ENCODE measurements around the gene GPRC5B. TPM values are rescaled to one million over a fixed set of nuclear protein-coding genes. Genes with fewer than 3 reads are reported as not detected.

GPRC5B gene
- total RNA-seq, 1 experiment from 2014 or later: 137 TPM

- no peaks in the 10 kb centered on the region for H3K27me3 ChIP-seq (ENCODE audit: insufficient read depth, low read length)
- no peak overlapping the region for H3K27ac Mint-ChIP-seq
- H3T11ph ChIP-seq (ENCODE audit: low read length): no peak overlapping the region
- no peak overlapping the region for H2AK5ac ChIP-seq (ENCODE audit: insufficient read length, low read length)
- no peaks in the 10 kb centered on the region for H3K79me2 ChIP-seq (ENCODE audit: insufficient read depth, low read length)
- no peak overlapping the region for H2BK5ac ChIP-seq (ENCODE audit: insufficient read length, low read length)
- no peak overlapping the region for H2AFZ ChIP-seq (ENCODE audit: low read length)
- no peaks in the 10 kb centered on the region for H4K20me1 ChIP-seq (ENCODE audit: control insufficient read depth, insufficient read depth, insufficient read length)
- H3K56ac ChIP-seq (ENCODE audit: insufficient read length, low read depth, low read length): no peak overlapping the region
- no peak for DNase-seq
- H3K27ac ChIP-seq (ENCODE audit: insufficient read length, low read depth, low read length): no peak overlapping the region
- H3K27me3 Mint-ChIP-seq (ENCODE audit: low read depth): no peaks in the 10 kb centered on the region
- no peak overlapping the region for H3K4me3 Mint-ChIP-seq
- no peak overlapping the region for H2BK20ac ChIP-seq (ENCODE audit: low read depth, low read length, poor library complexity, severe bottlenecking)
- no peaks in the 10 kb centered on the region; a peak in 2 of 7 replicates for H3K36me3 Mint-ChIP-seq (ENCODE audit: insufficient read depth in 1 of 3, low read depth in 3 of 3)
- no peak overlapping the region for H4K91ac ChIP-seq (ENCODE audit: insufficient read length, low read depth, low read length)
- no peak overlapping the region for H2BK120ac ChIP-seq (ENCODE audit: low read depth, low read length, poor library complexity, severe bottlenecking)
- no peak overlapping the region for H2BK15ac ChIP-seq (ENCODE audit: low read depth, low read length)
- H4K8ac ChIP-seq (replicated peaks; ENCODE audit: insufficient read length, low read depth, low read length): no peak overlapping the region
- H3K4me1 Mint-ChIP-seq: peaks cover 36 to 42% of the 10 kb centered on the region in 2 experiments
- no peak overlapping the region for H3K9ac ChIP-seq (ENCODE audit: extremely low read depth, insufficient read length, low read length)
- H3K23me2 ChIP-seq (ENCODE audit: insufficient read length, low read depth, low read length, poor library complexity, severe bottlenecking): no peaks in the 10 kb centered on the region
- H3K4me1 ChIP-seq (ENCODE audit: insufficient read depth, low read length): peaks cover 13% of the 10 kb centered on the region
- no peak overlapping the region for H2BK12ac ChIP-seq (ENCODE audit: insufficient read length, low read depth, low read length)
- no peak overlapping the region for H3K23ac ChIP-seq (ENCODE audit: insufficient read length, low read depth, low read length)
- no peak overlapping the region for H3K4me2 ChIP-seq (ENCODE audit: insufficient read depth, insufficient read length, low read length)
- no peaks in the 10 kb centered on the region for H3K9me3 Mint-ChIP-seq
- H4K5ac ChIP-seq (ENCODE audit: insufficient read length, low read depth, low read length): no peak overlapping the region
- H3K18ac ChIP-seq (ENCODE audit: insufficient read length, low read depth, low read length): no peak overlapping the region
- no peaks in the 10 kb centered on the region for H3K79me1 ChIP-seq (ENCODE audit: insufficient read depth, low read depth, low read length, poor library complexity, severe bottlenecking)
- WGBS (ENCODE audit: extremely low coverage, insufficient read length, low lambda C conversion rate): no CpG with 5 or more reads among the region's 11 CpGs
- H3K14ac ChIP-seq (ENCODE audit: insufficient read depth, low read length): no peak overlapping the region
- H3K4ac ChIP-seq (ENCODE audit: low read depth, low read length): no peak overlapping the region
- TF ChIP-seq, protein P1, sequence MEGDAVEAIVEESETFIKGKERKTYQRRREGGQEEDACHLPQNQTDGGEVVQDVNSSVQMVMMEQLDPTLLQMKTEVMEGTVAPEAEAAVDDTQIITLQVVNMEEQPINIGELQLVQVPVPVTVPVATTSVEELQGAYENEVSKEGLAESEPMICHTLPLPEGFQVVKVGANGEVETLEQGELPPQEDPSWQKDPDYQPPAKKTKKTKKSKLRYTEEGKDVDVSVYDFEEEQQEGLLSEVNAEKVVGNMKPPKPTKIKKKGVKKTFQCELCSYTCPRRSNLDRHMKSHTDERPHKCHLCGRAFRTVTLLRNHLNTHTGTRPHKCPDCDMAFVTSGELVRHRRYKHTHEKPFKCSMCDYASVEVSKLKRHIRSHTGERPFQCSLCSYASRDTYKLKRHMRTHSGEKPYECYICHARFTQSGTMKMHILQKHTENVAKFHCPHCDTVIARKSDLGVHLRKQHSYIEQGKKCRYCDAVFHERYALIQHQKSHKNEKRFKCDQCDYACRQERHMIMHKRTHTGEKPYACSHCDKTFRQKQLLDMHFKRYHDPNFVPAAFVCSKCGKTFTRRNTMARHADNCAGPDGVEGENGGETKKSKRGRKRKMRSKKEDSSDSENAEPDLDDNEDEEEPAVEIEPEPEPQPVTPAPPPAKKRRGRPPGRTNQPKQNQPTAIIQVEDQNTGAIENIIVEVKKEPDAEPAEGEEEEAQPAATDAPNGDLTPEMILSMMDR (conservative IDR thresholded peaks at IDR 0.05): no peak
- no peaks in the 10 kb centered on the region for H3K9me3 ChIP-seq (ENCODE audit: control insufficient read depth, low read depth, low read length)
Measured at GRCh38 chr16:19850131-19850817, 34.4 kb downstream of the GPRC5B start.

Data from H9 (cell line).